PC-3 (cell line): ENCODE data around the gene INAFM2. TPM values are rescaled to one million over a fixed set of nuclear protein-coding genes. Genes with fewer than 3 reads are reported as not detected.

ENCODE experiments used
- ATAC-seq: fragments of 200-7000 bp; cut with Tn5 transposase; 2 replicates; pipeline ENCODE4 v1.9.1; 2020; ENCODE audit warnings: mild to moderate bottlenecking, moderate library complexity
- BruUV-seq: library from RNA; stranded (reverse); fragments of 400-500 nt; replicated peaks from 2 replicates; lab custom pipeline; 2021; lab: Mats Ljungman, UMichigan
- CTCF ChIA-PET: fragments of 300-600 bp; sonication (Branson Sonifier 250); formaldehyde crosslinking; loops from one replicate; lab custom pipeline; 2022; ENCODE audit warnings: antibody characterized with exemption; lab: Charles Lee
- POLR2A ChIA-PET: fragments of 300-600 bp; sonication (Branson Sonifier 250); formaldehyde crosslinking; loops from one replicate; lab custom pipeline; 2022; ENCODE audit warnings: antibody characterized with exemption; ENCODE audit not compliant: unreplicated experiment; lab: Charles Lee
- DNase-seq: peaks from one replicate; pipeline ENCODE4 v3.0.0-alpha.2; 2015
- H2AFZ ChIP-seq: fragments of 300-600 bp; sonication (generic); 2 replicates; pipeline ENCODE4 v1.6.0; 2016; ENCODE audit warnings: antibody characterized with exemption, low read length
- H3F3A ChIP-seq: fragments of 300-600 bp; sonication (generic); one replicate; pipeline ENCODE4 v1.6.0; 2017; ENCODE audit warnings: antibody characterized with exemption, low read length, control low read depth, mild to moderate bottlenecking; ENCODE audit not compliant: unreplicated experiment
- H3K27ac ChIP-seq: fragments of 300-600 bp; sonication (generic); 2 replicates; pipeline ENCODE4 v1.5.1; 2016; ENCODE audit warnings: mild to moderate bottlenecking, low read length
- H3K27me3 ChIP-seq: fragments of 300-600 bp; sonication (generic); 2 replicates; pipeline ENCODE4 v1.6.1; 2016; ENCODE audit warnings: low read length, mixed read lengths
- H3K36me3 ChIP-seq: fragments of 300-600 bp; sonication (generic); 2 replicates; pipeline ENCODE4 v1.6.1; 2016; ENCODE audit warnings: low read depth, mixed run types, low read length, mixed read lengths
- H3K4me1 ChIP-seq: fragments of 300-600 bp; sonication (generic); 2 replicates; pipeline ENCODE4 v1.5.1; 2016; ENCODE audit warnings: low read length; ENCODE audit not compliant: insufficient read depth
- H3K4me2 ChIP-seq: fragments of 300-600 bp; sonication (generic); 2 replicates; pipeline ENCODE4 v1.6.0; 2016; ENCODE audit warnings: low read length
- H3K4me3 ChIP-seq: fragments of 300-600 bp; sonication (generic); 2 replicates; pipeline ENCODE4 v1.5.1; 2016; ENCODE audit warnings: mild to moderate bottlenecking, low read length, mixed read lengths
- H3K79me2 ChIP-seq: fragments of 300-600 bp; sonication (generic); 2 replicates; pipeline ENCODE4 v1.6.1; 2017; ENCODE audit warnings: low read length, mixed read lengths
- H3K9ac ChIP-seq: fragments of 300-600 bp; sonication (generic); 2 replicates; pipeline ENCODE4 v1.6.0; 2016; ENCODE audit warnings: mild to moderate bottlenecking, low read length
- H3K9me2 ChIP-seq: fragments of 300-600 bp; sonication (generic); replicated peaks from 2 replicates; pipeline ENCODE4 v1.6.1; 2016; ENCODE audit warnings: mixed run types, low read length, mixed read lengths
- H3K9me3 ChIP-seq: fragments of 300-600 bp; sonication (generic); 2 replicates; pipeline ENCODE4 v1.6.1; 2016; ENCODE audit warnings: low read length, mixed read lengths
- H4K20me1 ChIP-seq: fragments of 300-600 bp; sonication (generic); 2 replicates; pipeline ENCODE4 v1.6.1; 2016; ENCODE audit warnings: low read length, mixed read lengths
- EZH2 ChIP-seq: fragments of 300-600 bp; sonication (generic); IDR thresholded peaks from one replicate; pipeline ENCODE4 v1.6.1; 2017; ENCODE audit warnings: antibody characterized with exemption, mild to moderate bottlenecking, low read length; ENCODE audit not compliant: unreplicated experiment
- EZH2phosphoT487 ChIP-seq: fragments of 300-600 bp; sonication (generic); IDR thresholded peaks from 2 replicates; pipeline ENCODE4 v1.6.1; 2018; ENCODE audit warnings: mild to moderate bottlenecking, antibody characterized with exemption, low read length, borderline replicate concordance
- intact Hi-C: fragments of 100-400 bp; cut with micrococcal nuclease; formaldehyde crosslinking; loops from 2 replicates; pipeline ENCODE4 v1.9.0; 2023
- total RNA-seq: library from RNA; depleted of rRNA; stranded (reverse); fragments of >200 nt; gene quantifications from 2 replicates; pipeline ENCODE4 v1.2.3, GENCODE V29; 2014
- TF ChIP-seq, protein P1 (sequence below): fragments of 300-600 bp; sonication (generic); conservative IDR thresholded peaks from 2 replicates; pipeline ENCODE4 v1.5.1; 2017; ENCODE audit warnings: antibody characterized with exemption, low read depth, mild to moderate bottlenecking, low read length

The INAFM2 gene
- total RNA-seq, 1 experiment from 2014 or later = 22.1 TPM

DNA sequence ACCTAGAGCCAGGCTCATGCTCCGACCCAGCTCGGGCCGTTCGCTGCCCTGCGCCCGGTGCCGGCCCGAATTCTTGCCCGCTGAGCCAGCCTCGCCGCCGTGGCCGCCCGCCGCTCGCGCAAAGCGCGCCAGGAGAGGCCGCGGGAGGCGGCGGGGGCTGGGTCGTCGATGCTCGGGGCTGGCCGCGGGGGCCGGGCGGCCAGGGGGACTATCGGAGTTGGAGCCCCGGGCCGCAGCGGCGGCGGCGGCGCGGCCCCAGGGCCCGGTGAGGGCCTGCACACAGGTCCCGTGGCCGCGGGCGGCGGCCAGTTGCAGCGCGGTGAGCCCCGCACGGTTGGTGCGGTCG is 41.7 kb upstream of the INAFM2 start:
- no peak overlapping the region; the same call in 1 of the 2 replicates for H2AFZ ChIP-seq
- ChIA-PET POLR2A (no interaction called here), CTCF (no interaction called here)
- no peaks in the 10 kb centered on the region for H3F3A ChIP-seq
- BruUV-seq = no TSS peak
- no peaks in the 10 kb centered on the region for H3K9me2 ChIP-seq
- H3K4me1 ChIP-seq = no peaks in the 10 kb centered on the region
- H3K4me3 ChIP-seq = peak overlapping the region; percentile 83
- no peak overlapping the region for H3K27ac ChIP-seq
- H3K4me2 ChIP-seq = peak overlapping the region; percentile 98
- H3K36me3 ChIP-seq = no peaks in the 10 kb centered on the region
- H3K9ac ChIP-seq = no peak overlapping the region
- intact Hi-C loops = no loop called here
- no peaks in the 10 kb centered on the region for H3K9me3 ChIP-seq
- ATAC-seq = no peak
- no peak for TF ChIP-seq EZH2
- TF ChIP-seq, protein P1, sequence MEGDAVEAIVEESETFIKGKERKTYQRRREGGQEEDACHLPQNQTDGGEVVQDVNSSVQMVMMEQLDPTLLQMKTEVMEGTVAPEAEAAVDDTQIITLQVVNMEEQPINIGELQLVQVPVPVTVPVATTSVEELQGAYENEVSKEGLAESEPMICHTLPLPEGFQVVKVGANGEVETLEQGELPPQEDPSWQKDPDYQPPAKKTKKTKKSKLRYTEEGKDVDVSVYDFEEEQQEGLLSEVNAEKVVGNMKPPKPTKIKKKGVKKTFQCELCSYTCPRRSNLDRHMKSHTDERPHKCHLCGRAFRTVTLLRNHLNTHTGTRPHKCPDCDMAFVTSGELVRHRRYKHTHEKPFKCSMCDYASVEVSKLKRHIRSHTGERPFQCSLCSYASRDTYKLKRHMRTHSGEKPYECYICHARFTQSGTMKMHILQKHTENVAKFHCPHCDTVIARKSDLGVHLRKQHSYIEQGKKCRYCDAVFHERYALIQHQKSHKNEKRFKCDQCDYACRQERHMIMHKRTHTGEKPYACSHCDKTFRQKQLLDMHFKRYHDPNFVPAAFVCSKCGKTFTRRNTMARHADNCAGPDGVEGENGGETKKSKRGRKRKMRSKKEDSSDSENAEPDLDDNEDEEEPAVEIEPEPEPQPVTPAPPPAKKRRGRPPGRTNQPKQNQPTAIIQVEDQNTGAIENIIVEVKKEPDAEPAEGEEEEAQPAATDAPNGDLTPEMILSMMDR = no peak
- TF ChIP-seq EZH2phosphoT487 = no peak
- H4K20me1 ChIP-seq = no peaks in the 10 kb centered on the region
- no peak for DNase-seq
- H3K79me2 ChIP-seq = no peaks in the 10 kb centered on the region
- no peaks in the 10 kb centered on the region for H3K27me3 ChIP-seq

DNA sequence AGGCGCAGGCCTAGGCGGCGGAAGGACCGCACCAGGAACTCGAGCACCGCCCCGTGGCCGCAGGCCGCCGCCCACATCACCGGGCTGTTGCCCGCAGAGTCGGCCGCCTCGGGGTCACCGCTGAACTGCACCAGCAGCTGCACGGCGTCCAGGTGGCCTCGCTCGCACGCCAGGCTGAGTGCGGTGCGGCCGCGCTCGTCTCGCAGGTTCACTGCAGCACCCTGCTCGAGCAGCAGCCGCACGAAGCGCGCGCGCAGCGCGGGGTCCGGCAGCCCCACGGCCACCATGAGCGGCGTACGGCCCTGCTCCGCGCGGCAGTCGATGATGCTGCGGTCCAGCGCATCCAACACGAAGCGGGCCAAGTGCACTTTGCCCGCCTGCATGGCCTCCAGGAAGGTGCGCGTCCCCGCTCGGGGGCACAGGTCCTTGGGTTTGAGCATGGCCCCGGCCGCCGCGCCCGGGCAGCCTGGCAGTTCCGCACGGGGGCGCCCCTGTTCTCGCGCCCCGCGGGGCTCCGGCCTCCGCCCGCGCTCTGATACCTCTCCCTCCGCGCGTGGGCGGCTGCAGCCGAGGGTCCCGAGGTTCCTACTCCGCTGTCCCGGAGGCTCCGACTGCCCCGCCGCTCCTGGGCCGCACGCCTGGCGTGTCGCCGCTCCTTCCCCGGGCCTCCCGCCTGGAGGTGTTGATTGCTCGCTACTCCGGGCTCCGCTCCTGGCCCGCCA is 41.2 kb upstream of the INAFM2 start:
- Histone ChIP-seq H3K4me3 (peak overlapping the region; percentile 83), H3F3A (no peaks in the 10 kb centered on the region), H3K9me3 (no peaks in the 10 kb centered on the region), H3K27me3 (no peaks in the 10 kb centered on the region), H3K4me2 (peak overlapping the region; percentile 98), H3K79me2 (no peaks in the 10 kb centered on the region), H3K27ac (no peak overlapping the region), H3K9ac (no peak overlapping the region), H2AFZ (peak overlapping the region; percentile 96), H3K36me3 (no peaks in the 10 kb centered on the region), H3K4me1 (no peaks in the 10 kb centered on the region), H3K9me2 (no peaks in the 10 kb centered on the region), H4K20me1 (no peaks in the 10 kb centered on the region)
- intact Hi-C loops = no loop called here
- POLR2A ChIA-PET = no interaction called here
- CTCF ChIA-PET = no interaction called here
- TF ChIP-seq EZH2 (no peak), EZH2phosphoT487 (peak; percentile 37; the same call in 1 of the 2 replicates)
- TF ChIP-seq, protein P1 = peak; percentile 70
- DNase-seq (peak; percentile 43), ATAC-seq (peak; percentile 52)
- no TSS peak for BruUV-seq
